GM11168 (cell line): ENCODE results near the gene SH3BGRL2.
"Not testable (repeated sequence)": the region's sequence is repeated elsewhere in the genome, so short reads cannot be mapped to it uniquely, and the experiment has no call there.

ENCODE experiments used
- in situ Hi-C: fragments of 300-500 bp; cut with MboI; formaldehyde crosslinking; loops from one replicate; pipeline ENCODE4 v1.12.0; 2022; ENCODE audit warnings: low sequenced_read_pairs; ENCODE audit not compliant: unreplicated experiment

Gene SH3BGRL2

GRCh38 chr6:79613912-79614311 is 17.2 kb upstream of the SH3BGRL2 start:
- in situ Hi-C loops: no loop called here

GRCh38 chr6:79614326-79615305 is 16.5 kb upstream of the SH3BGRL2 start:
- in situ Hi-C loops: no loop called here

- in situ Hi-C loops: no loop called here
Measured at GRCh38 chr6:79617518-79617941, 13.6 kb upstream of the SH3BGRL2 start.

GRCh38 chr6:79618425-79618824 is 12.7 kb upstream of the SH3BGRL2 start:
- in situ Hi-C loops: not testable (repeated sequence)

- in situ Hi-C loops: no loop called here
Measured at GRCh38 chr6:79621579-79621978, 9.6 kb upstream of the SH3BGRL2 start.

GRCh38 chr6:79622364-79622763 is 8.8 kb upstream of the SH3BGRL2 start:
- in situ Hi-C loops: no loop called here

- in situ Hi-C loops: no loop called here
Measured at GRCh38 chr6:79623106-79623505, 8.0 kb upstream of the SH3BGRL2 start.

GRCh38 chr6:79625746-79626145 is 5.4 kb upstream of the SH3BGRL2 start:
- in situ Hi-C loops: no loop called here

- in situ Hi-C loops: no loop called here
Measured at GRCh38 chr6:79626811-79627210, 4.3 kb upstream of the SH3BGRL2 start.

- in situ Hi-C loops: no loop called here
Measured at GRCh38 chr6:79627422-79627821, 3.7 kb upstream of the SH3BGRL2 start.

GRCh38 chr6:79628466-79629288 is 2.5 kb upstream of the SH3BGRL2 start:
- in situ Hi-C loops: no loop called here

GRCh38 chr6:79630380-79630882 is 698 bp upstream of the SH3BGRL2 start:
- in situ Hi-C loops: no loop called here

- in situ Hi-C loops: no loop called here
Measured at GRCh38 chr6:79631693-79632172, 604 bp downstream of the SH3BGRL2 start.

GRCh38 chr6:79632580-79632979 is 1.5 kb downstream of the SH3BGRL2 start:
- in situ Hi-C loops: no loop called here

GRCh38 chr6:79634491-79635231 is 3.5 kb downstream of the SH3BGRL2 start:
- in situ Hi-C loops: no loop called here

- in situ Hi-C loops: no loop called here
Measured at GRCh38 chr6:79635232-79635543, 4.1 kb downstream of the SH3BGRL2 start.

- in situ Hi-C loops: no loop called here
Measured at GRCh38 chr6:79636673-79637072, 5.5 kb downstream of the SH3BGRL2 start.

- in situ Hi-C loops: no loop called here
Measured at GRCh38 chr6:79640146-79641111, 9.3 kb downstream of the SH3BGRL2 start.

GRCh38 chr6:79646006-79646405 is 14.9 kb downstream of the SH3BGRL2 start:
- in situ Hi-C loops: no loop called here
